AG10803 (cell line): Measurements from ENCODE around the gene RAMACL.

Experiments used
- DNase-seq: peaks from one replicate; pipeline ENCODE4 v3.0.0; 2010; ENCODE audit warnings: low read depth
- H3K4me3 ChIP-seq: 2 replicates; pipeline ENCODE4 v1.5.1; 2011; ENCODE audit warnings: mild to moderate bottlenecking, low read length, control low read depth
- TF ChIP-seq, protein P1 (sequence below): conservative IDR thresholded peaks from 2 replicates; pipeline ENCODE4 v1.5.1; 2011; ENCODE audit warnings: mild to moderate bottlenecking, low read length, control low read depth, inconsistent platforms

The RAMACL gene

GRCh38 chr6:166573511-166574216, 12.8 kb downstream of the RAMACL start:
- H3K4me3 ChIP-seq, result no peak overlapping the region
- DNase-seq, result no peak
- TF ChIP-seq, protein P1, sequence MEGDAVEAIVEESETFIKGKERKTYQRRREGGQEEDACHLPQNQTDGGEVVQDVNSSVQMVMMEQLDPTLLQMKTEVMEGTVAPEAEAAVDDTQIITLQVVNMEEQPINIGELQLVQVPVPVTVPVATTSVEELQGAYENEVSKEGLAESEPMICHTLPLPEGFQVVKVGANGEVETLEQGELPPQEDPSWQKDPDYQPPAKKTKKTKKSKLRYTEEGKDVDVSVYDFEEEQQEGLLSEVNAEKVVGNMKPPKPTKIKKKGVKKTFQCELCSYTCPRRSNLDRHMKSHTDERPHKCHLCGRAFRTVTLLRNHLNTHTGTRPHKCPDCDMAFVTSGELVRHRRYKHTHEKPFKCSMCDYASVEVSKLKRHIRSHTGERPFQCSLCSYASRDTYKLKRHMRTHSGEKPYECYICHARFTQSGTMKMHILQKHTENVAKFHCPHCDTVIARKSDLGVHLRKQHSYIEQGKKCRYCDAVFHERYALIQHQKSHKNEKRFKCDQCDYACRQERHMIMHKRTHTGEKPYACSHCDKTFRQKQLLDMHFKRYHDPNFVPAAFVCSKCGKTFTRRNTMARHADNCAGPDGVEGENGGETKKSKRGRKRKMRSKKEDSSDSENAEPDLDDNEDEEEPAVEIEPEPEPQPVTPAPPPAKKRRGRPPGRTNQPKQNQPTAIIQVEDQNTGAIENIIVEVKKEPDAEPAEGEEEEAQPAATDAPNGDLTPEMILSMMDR, result no peak

- TF ChIP-seq, protein P1, result no peak
- no peak overlapping the region for H3K4me3 ChIP-seq
- peak; percentile 64 for DNase-seq
Measured at GRCh38 chr6:166572370-166573261, 13.9 kb downstream of the RAMACL start.

DNA sequence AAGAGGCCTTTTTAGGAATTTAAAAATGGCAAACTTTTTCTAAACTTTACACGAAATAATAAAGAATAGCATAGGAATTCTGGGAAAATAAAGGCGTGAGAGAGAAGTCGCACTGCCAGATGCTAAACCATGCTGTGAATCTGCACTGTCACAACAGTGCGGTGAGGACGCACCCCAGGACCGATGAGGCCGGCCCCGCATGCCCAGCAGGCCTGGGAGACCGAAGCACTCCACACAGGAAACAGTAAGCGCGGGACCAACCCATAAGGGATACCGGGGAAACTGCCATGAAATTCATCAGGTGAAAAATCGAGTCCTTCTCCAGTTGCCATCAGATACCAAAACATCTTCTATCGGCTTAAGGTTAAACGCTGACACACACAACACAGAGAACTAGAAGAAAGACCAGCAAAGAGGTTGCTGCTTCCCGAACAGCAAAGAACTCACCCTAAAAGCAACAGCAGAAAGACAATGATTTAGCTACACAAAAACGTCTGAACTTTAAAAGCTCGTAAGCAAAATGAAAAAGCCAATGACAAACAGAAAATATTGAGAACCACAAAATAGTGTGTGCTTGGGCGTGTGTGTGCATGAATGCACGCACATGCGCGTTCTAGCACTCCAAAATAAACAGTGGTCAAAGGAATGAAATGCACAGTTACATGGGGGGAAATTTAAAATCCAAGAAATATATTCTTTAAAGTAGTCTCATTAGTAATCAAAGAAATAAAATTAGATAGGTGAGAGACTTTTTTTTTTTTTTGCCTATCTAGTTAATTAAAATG, 15.4 kb downstream of the RAMACL start:
- H3K4me3 ChIP-seq, result no peak overlapping the region
- TF ChIP-seq, protein P1, result no peak

GRCh38 chr6:166569206-166569605, 17.3 kb downstream of the RAMACL start:
- DNase-seq, result no peak
- TF ChIP-seq, protein P1, result no peak
- no peak overlapping the region for H3K4me3 ChIP-seq

More for the DNA sequence above, 15.4 kb downstream of the RAMACL start:
- DNase-seq, result no peak

DNA sequence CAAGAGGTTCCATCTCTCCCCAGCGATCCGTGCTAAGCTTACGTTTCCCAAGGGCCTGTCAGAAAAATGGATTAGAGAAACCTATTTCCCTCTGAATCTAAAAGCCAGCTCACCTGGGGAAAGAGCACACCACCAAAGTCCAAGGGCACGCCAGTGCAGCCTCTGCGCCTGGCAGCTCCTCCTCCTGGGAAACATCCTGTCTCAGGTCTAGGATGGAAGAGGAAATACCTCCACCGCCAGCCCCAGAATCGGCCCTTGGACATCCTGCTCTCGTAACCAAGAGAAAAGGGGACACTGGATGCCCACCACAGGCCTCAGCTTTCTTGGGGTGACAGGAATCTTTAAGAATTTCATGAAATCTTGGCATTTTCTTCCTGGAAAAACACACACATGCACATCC, 18.7 kb downstream of the RAMACL start:
- no peak overlapping the region for H3K4me3 ChIP-seq
- TF ChIP-seq, protein P1, result no peak
- no peak for DNase-seq

GRCh38 chr6:166567107-166567506, 19.4 kb downstream of the RAMACL start:
- TF ChIP-seq, protein P1, result no peak
- DNase-seq, result peak; percentile 96
- no peak overlapping the region for H3K4me3 ChIP-seq
